Upper lobe of left lung (tissue), 6 donors: ENCODE data around the gene PDLIM5. TPM values are rescaled to one million over a fixed set of nuclear protein-coding genes. Genes with fewer than 3 reads are reported as not detected.

Experiments used
- ATAC-seq, 2 donors: fragments of 200-7000 bp; cut with Tn5 transposase; one replicate each; pipeline ENCODE4 v1.9.1; 2022; ENCODE audit warnings: mild to moderate bottlenecking in 2 of 2, moderate library complexity in 2 of 2; ENCODE audit not compliant: low FRiP score in 2 of 2
- DNase-seq, 2 donors: peaks; one replicate each; pipeline ENCODE4 v3.0.0-alpha.2; 2019 to 2020
- H3K27ac ChIP-seq, 4 donors: fragments of 200-600 bp; sonication (generic); one replicate each; pipeline ENCODE4 v1.5.1; 2016 to 2019
- H3K27me3 ChIP-seq, 4 donors: fragments of 200-600 bp; sonication (generic); one replicate each; pipeline ENCODE4 v1.5.1; 2017 to 2019
- H3K36me3 ChIP-seq, 4 donors: fragments of 200-600 bp; sonication (generic); one replicate each; pipeline ENCODE4 v1.5.1; 2016 to 2019
- H3K4me1 ChIP-seq, 4 donors: fragments of 200-600 bp; sonication (generic); one replicate each; pipeline ENCODE4 v1.5.1; 2018 to 2019
- H3K4me3 ChIP-seq, 4 donors: fragments of 200-600 bp; sonication (generic); one replicate each; pipeline ENCODE4 v1.5.1; 2017 to 2019; ENCODE audit warnings: mild to moderate bottlenecking in 2 of 4, moderate library complexity in 1 of 4
- H3K9me3 ChIP-seq, 4 donors: fragments of 200-600 bp; sonication (generic); one replicate each; pipeline ENCODE4 v1.5.1; 2018 to 2019
- CTCF ChIP-seq, 6 experiments: fragments of 450-650 bp in 4 of 6; fragments of 200-600 bp in 2 of 6; sonication (generic) in 2 of 6; IDR thresholded peaks; one replicate each; pipeline ENCODE4 v1.5.1; 2016 to 2019; ENCODE audit warnings: antibody characterized with exemption in 6 of 6
- EP300 ChIP-seq, 4 donors: sonication (generic); formaldehyde crosslinking; IDR thresholded peaks; one replicate each; pipeline ENCODE4 v1.5.1; 2017; ENCODE audit warnings: antibody characterized with exemption in 4 of 4, control low read depth in 2 of 4
- POLR2A ChIP-seq, 4 donors: fragments of 450-650 bp; IDR thresholded peaks; one replicate each; pipeline ENCODE4 v1.5.1; 2016 to 2017; ENCODE audit warnings: antibody characterized with exemption in 4 of 4, mild to moderate bottlenecking in 2 of 4
- POLR2AphosphoS5 ChIP-seq, 2 donors: sonication (generic); formaldehyde crosslinking; IDR thresholded peaks; one replicate each; pipeline ENCODE4 v1.5.1; 2017; ENCODE audit warnings: antibody characterized with exemption in 2 of 2
- WGBS, 2 donors: methylation state at CpG; one replicate each; pipeline ENCODE4 v1.1.5; 2017 to 2018; 5-methylcytosine and 5-hydroxymethylcytosine counted together
- total RNA-seq, 6 donors: library from RNA; depleted of rRNA in 4 of 6; stranded (reverse); fragments of >200 nt in 4 of 6; gene quantifications; one replicate each; pipeline versions ENCODE4 v1.1.0 to v1.2.1, GENCODE V29; 2016 to 2021
- donor health status: DM: no; HTN: no; CAD: no; lungs with moderate emphysema.
- donor health status: DM: no; HTN: yes; CAD: no; lungs with severe emphysema.

PDLIM5 gene
- total RNA-seq, 6 donors from 2014 or later, result 24.1 to 105 (median 73.0) TPM

GRCh38 chr4:94578195-94578594, 126.5 kb downstream of the PDLIM5 start:
- Histone ChIP-seq H3K27ac (no peak overlapping the region), H3K4me1 (peaks cover 0 to 5% (median 3%) of the 10 kb centered on the region in 4 donors), H3K36me3 (peaks cover 0 to 8% (median 4%) of the 10 kb centered on the region in 4 donors), H3K4me3 (no peak overlapping the region), H3K27me3 (no peaks in the 10 kb centered on the region), H3K9me3 (no peaks in the 10 kb centered on the region)
- DNase-seq (no peak), ATAC-seq (no peak)
- WGBS, 2 donors, result 92 to 95% methylated on average over 2 of the region's 2 CpGs
- TF ChIP-seq POLR2A (IDR thresholded peaks at IDR 0.05), result no peak
- TF ChIP-seq CTCF (IDR thresholded peaks at IDR 0.05), result no peak
- TF ChIP-seq POLR2AphosphoS5 (IDR thresholded peaks at IDR 0.05), result no peak
- no peak for TF ChIP-seq EP300 (IDR thresholded peaks at IDR 0.05)

DNA sequence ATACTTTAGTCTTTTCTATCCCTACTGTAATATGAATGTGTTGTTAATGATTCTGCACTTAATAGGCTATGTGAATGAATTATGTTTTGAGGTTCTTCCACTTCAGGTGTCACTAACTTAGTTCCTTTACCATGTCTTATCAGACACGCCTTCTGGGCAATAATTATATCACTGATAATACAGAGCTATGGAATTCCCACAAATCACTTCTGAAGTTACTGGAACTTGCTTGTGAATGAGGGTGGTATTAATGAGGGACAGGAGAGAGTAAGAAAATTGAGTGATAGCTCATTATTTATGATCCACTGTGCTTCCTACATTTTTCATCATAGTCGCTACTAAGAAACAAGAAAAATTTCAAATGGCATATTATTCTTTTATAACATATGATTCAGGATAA, 130.0 kb downstream of the PDLIM5 start:
- H3K27me3 ChIP-seq, result no peaks in the 10 kb centered on the region
- no peaks in the 10 kb centered on the region for H3K9me3 ChIP-seq
- no peak overlapping the region for H3K4me3 ChIP-seq
- H3K36me3 ChIP-seq, result peaks cover 0 to 19% (median 4%) of the 10 kb centered on the region in 4 donors
- WGBS, 2 donors, result 92 to 95% methylated on average over 2 of the region's 2 CpGs
- DNase-seq, result no peak
- ATAC-seq, result no peak
- peaks cover 0 to 5% (median 3%) of the 10 kb centered on the region in 4 donors for H3K4me1 ChIP-seq
- TF ChIP-seq EP300 (IDR thresholded peaks at IDR 0.05) (no peak), CTCF (IDR thresholded peaks at IDR 0.05) (no peak), POLR2AphosphoS5 (IDR thresholded peaks at IDR 0.05) (no peak), POLR2A (IDR thresholded peaks at IDR 0.05) (no peak)
- H3K27ac ChIP-seq, result no peak overlapping the region

- no peak for TF ChIP-seq POLR2A (IDR thresholded peaks at IDR 0.05)
- no peak for TF ChIP-seq EP300 (IDR thresholded peaks at IDR 0.05)
- TF ChIP-seq CTCF (IDR thresholded peaks at IDR 0.05), result no peak
- no peak for TF ChIP-seq POLR2AphosphoS5 (IDR thresholded peaks at IDR 0.05)
- Histone ChIP-seq H3K27me3 (no peaks in the 10 kb centered on the region), H3K27ac (no peak overlapping the region), H3K4me1 (no peaks in the 10 kb centered on the region), H3K9me3 (no peaks in the 10 kb centered on the region), H3K4me3 (no peak overlapping the region), H3K36me3 (peaks cover 0 to 23% (median 4%) of the 10 kb centered on the region in 4 donors)
- DNase-seq, result no peak
- whole genome bisulfite sequencing, 2 donors, result 85 to 97% methylated on average over 2 of the region's 2 CpGs
- ATAC-seq, result no peak
Measured at GRCh38 chr4:94582517-94582916, 130.8 kb downstream of the PDLIM5 start.

DNA sequence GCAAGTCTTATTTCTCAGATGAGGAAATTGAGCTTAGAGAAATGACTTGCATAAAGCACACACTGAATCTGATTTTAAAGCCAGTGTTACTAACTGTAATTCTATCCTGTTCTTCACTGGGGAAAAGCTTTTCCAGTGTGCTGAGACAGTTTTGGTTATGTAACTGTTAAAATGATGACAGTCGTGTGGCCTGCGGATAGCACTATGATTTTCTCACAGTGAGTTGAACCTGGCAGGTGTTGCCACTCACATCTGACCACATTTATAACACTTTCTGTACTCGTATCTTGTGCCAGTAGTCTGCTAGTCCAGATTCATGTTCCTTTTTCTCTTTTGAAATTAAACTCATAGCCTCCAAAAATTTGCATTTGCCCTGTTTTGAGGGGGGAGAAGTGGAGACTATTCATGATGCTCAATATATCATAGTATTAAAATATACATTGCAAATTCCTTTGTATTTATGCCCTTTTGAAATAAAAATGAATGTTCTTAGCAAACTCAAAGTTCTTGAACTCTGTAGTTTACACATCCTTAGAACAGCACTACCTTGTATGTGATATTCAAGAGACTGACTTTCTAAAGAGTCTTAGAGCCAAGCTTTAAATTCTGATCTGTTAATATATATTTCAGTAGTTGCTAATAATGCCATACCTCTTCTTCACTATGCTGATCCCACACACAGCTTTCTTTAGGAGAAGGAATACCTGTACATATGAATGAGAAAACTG, 132.3 kb downstream of the PDLIM5 start:
- Histone ChIP-seq H3K36me3 (peaks cover 0 to 27% (median 4%) of the 10 kb centered on the region in 4 donors), H3K4me3 (no peak overlapping the region), H3K27ac (no peak overlapping the region), H3K27me3 (no peaks in the 10 kb centered on the region), H3K9me3 (no peaks in the 10 kb centered on the region), H3K4me1 (no peaks in the 10 kb centered on the region)
- TF ChIP-seq CTCF (IDR thresholded peaks at IDR 0.05) (no peak), POLR2A (IDR thresholded peaks at IDR 0.05) (no peak), POLR2AphosphoS5 (IDR thresholded peaks at IDR 0.05) (no peak), EP300 (IDR thresholded peaks at IDR 0.05) (no peak)
- DNase-seq (no peak), ATAC-seq (no peak)
- WGBS, 2 donors, result 77 to 79% methylated on average over 3 of the region's 3 CpGs
